HG03103 (cell line): Measurements from ENCODE around the gene SMCO2.

Source experiments
- ATAC-seq: cut with Tn5 transposase; IDR thresholded peaks from one replicate; pipeline ENCODE4 v1.9.1; 2021; ENCODE audit warnings: low read depth; ENCODE audit not compliant: unreplicated experiment

SMCO2 gene

DNA sequence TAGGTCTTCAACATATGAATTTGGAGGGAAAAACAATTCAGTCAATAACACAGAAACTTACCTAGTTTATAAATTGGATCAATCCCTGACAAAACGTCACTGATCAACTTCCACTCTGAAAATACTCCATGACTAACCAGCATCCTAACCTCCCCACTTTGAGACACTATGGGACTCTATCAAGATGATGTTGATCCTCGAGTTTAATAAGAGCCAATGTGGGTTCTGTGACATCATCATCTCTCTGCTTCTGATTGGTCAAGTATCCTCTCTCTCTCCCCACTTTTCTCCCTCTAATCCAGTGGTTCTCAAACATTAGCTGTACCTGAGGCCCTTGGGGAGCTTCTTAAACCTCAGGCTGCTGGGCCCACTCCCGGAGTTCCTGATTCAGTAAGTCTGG is at the start of gene SMCO2:
Gene SMCO2 (plus strand): TSS at position 301 of the 400 bp plus-strand sequence. CDS start 23,896 bp downstream, outside the sequence.
- no peak for ATAC-seq

GRCh38 chr12:27398466-27398865 is 48.1 kb upstream of the SMCO2 start:
- no peak for ATAC-seq

DNA sequence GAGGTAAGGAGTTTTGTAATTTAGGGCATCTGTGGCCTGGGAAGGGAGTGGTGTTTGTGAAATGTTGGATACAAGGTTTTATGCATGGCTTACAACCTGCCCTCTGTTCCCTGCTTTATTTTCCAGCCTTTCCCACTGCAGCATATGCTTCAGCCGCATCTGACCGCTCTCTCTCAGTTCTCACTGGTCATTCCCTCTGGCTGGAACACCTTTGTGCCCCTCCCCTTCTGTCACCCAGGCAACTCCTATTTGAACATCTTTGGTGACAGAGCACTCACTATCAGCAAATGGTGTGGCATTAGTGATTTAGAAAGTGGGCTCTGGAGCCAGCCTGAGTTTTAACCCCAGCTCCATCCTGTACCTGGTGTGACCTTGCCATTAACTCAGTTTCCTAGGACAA is 47.5 kb upstream of the SMCO2 start:
- no peak for ATAC-seq

GRCh38 chr12:27400856-27401354 is 45.6 kb upstream of the SMCO2 start:
- no peak for ATAC-seq

GRCh38 chr12:27412047-27412446 is 34.5 kb upstream of the SMCO2 start:
- ATAC-seq: no peak

GRCh38 chr12:27422697-27423096 is 23.8 kb upstream of the SMCO2 start:
- no peak for ATAC-seq

DNA sequence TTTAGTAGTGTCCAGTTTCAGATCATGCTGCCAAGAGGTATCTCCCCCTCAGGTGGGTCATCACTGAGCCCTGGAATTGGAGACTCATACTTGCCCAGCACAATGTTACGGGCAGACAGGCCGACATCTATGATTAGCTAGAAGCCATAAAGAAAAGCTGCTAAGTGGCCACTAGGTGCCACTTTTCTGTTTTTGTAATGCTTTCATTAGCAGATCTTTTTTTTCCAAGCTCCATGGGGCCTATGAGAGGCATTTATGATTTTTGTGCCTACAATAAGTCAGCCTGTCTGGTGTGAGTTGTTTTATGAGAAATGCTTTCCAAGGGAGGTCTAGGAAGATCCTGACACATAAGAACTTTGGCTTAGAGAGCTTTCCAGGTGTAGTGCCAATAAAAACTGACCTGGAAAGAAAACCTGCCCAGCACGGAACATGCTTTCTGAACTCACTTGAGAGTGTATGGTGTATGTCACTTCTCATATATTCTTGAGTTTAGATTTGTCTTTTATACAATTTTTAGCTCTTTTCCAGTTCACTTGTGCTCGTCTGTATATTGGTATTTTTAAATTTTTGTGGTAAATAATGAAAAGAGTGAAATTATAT is 21.8 kb upstream of the SMCO2 start:
- ATAC-seq: no peak

- no peak for ATAC-seq
These were observed 21.2 kb upstream of the SMCO2 start for GRCh38 chr12:27425306-27425705.

- no peak for ATAC-seq
These were observed 19.6 kb upstream of the SMCO2 start for GRCh38 chr12:27426743-27427487.

GRCh38 chr12:27427824-27428223 is 18.7 kb upstream of the SMCO2 start:
- ATAC-seq: no peak

- no peak for ATAC-seq
These were observed 18.1 kb upstream of the SMCO2 start for GRCh38 chr12:27428466-27428865.

- ATAC-seq: no peak
These were observed 16.9 kb upstream of the SMCO2 start for GRCh38 chr12:27429606-27430005.

GRCh38 chr12:27431185-27431584 is 15.4 kb upstream of the SMCO2 start:
- no peak for ATAC-seq

- no peak for ATAC-seq
These were observed 11.6 kb upstream of the SMCO2 start for GRCh38 chr12:27434673-27435565.

GRCh38 chr12:27436029-27436428 is 10.5 kb upstream of the SMCO2 start:
- no peak for ATAC-seq

DNA sequence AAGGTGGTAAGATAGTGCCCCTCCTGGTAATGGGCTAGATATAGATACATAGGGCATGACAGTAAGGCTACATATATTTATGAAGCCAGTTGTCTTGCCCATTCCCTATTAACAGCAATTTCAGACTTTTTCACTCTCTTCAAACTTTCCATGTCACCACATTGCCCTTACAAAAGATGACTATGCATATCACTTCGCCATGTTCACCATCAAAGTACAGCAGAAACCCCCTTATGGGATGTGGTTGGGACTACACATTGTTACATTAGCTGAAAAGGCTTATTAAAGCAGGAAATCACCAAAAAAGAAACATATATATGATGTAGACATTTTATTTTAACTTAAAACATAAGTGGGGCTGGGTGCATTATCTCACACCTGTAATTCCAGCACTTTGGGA is 9.8 kb upstream of the SMCO2 start:
- no peak for ATAC-seq

DNA sequence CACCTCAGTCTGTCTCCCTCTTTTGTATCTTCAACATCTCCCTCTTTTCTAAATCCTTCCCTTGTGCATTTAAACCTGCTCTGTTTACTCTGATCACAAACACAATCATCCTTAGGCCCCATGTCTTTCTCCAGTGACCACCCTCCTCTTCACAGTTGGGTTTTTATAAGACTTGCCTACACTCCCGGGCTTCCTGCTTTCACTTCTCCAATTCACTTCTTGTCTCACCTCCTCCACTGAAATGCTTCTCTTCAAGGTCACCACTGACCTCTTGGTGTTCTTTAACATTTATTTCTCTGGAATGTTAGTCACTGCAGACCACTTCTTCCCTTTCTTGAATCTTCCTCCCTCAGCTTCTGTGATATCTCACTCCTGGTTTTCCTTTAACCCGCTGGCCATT is 8.7 kb upstream of the SMCO2 start:
- ATAC-seq: no peak

DNA sequence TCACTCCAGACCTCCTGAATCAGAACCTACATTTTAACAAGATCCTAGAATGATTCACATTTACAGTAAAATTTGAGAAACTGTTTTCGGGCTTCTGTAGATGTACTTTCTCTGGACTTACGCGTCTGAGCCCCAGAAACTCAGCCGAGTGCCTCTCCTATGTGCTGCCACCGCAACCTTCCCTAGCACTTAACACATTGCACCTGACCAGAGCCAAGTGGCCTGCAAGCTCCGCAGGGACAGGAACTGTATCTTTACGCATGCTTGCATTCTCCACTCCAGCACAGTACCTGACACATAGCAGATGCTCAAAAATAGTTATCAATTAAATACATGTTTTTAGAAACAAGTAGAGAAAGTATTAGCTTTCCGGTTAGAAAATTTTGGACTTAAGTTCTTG is 1.2 kb downstream of the SMCO2 start:
- ATAC-seq: no peak

- ATAC-seq: no peak
These were observed 2.5 kb downstream of the SMCO2 start for GRCh38 chr12:27449026-27449425.

GRCh38 chr12:27449893-27450534 is 3.5 kb downstream of the SMCO2 start:
- no peak for ATAC-seq
